Activated CD4-positive, alpha-beta T cell treated with anti-CD3 and anti-CD28 coated beads for 4 hours (primary cell): ENCODE results near the gene ADAMTSL2.

ENCODE experiments used
- DNase-seq, 2 donors: peaks; one replicate each; pipeline ENCODE4 v3.0.0-alpha.2; 2020

Gene ADAMTSL2

DNA sequence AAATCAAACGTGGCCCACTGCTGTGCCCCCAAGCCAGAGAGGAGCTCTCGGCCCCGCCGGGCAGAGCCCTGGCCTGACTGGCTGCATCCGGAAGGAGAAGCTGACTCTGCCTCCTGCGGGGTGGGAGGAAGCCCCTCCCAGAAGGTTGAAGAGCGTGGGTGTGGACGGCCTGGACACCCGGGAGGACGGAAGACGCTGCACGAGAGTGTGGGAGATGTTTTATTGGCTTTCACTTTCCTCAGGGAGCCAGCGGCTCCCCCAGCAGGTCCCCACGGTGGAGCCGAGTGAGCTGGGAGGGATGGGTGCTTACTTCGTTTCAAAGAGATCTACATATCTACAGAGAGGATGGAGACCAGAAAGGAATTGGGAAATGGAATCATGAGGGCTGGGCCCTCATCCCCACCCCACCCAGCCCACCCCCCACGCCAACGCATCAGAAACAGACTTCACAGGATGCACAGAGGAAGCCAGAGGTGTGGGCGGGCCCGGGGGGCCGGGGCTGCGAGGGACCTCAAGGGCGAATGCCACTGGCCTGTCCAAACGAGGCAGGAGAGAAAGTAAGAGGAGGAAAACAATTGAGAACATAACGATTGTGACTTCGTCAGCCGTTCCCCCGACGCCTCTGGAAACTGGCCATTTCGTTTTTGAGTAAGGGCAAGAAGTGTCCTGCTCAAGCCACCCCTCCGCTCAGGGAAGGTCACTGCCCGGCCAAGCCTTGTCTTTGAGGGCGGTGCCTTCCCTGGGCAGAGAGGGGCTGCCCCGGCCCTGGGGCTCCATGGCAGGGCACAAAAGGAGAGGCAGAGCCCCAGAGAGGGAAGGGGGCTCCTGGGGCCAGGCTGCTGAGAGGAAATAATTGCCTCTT, 42.6 kb downstream of the ADAMTSL2 start:
- DNase-seq: no peak

- DNase-seq: no peak
Measured at GRCh38 chr9:133577737-133578112, 43.2 kb downstream of the ADAMTSL2 start.

GRCh38 chr9:133578524-133579441, 44.3 kb downstream of the ADAMTSL2 start:
- no peak for DNase-seq

- DNase-seq: no peak
Measured at GRCh38 chr9:133579601-133580418, 45.3 kb downstream of the ADAMTSL2 start.

GRCh38 chr9:133580419-133580738, 45.9 kb downstream of the ADAMTSL2 start:
- DNase-seq: no peak

DNA sequence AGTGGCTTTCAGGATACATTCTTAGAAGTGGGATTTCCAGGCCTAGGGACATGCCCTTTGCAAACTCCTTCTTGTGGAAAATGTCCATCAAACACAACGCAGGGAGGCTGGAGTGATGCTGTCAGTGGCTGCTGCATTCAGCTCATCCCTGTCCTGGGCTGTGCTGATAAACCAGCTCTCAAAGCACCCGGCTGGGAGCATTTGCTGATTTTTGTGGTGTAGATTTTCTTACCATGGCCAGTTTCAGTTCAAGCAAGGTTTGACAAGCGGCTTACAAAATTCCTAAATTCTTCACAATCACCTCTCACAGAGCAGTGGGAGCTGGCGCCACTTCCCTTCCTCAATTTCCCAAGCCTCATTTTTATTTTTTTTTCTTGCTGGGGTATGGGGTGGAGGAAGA, 46.5 kb downstream of the ADAMTSL2 start:
- DNase-seq: no peak

GRCh38 chr9:133581513-133582343, 47.2 kb downstream of the ADAMTSL2 start:
- no peak for DNase-seq

DNA sequence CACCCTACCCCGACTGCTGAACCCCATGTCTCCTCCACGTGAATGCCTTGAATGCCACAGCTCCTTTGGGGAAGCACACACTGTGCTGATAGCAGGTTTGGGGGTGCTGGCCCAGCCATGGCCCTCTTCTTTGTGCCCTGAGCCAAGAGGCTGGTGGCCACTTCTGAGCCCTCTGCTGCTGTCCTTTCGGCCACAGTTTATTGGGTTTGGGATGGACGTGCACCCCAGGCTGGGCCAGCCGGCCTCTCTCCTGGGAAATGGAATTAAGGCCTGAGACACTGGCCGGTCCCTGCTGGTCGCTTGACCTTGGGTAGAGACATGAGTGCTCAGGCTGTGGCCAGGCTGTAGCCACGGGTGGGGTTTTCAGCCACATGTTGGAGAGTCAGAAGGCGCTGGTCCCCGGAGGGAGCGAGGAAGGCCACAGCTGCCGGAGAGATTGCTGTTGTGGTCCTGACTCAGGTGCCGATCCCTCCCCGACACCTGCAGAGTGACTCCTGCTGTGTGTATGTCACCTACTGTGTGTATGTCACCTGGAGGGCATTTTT, 48.1 kb downstream of the ADAMTSL2 start:
- DNase-seq: no peak

DNA sequence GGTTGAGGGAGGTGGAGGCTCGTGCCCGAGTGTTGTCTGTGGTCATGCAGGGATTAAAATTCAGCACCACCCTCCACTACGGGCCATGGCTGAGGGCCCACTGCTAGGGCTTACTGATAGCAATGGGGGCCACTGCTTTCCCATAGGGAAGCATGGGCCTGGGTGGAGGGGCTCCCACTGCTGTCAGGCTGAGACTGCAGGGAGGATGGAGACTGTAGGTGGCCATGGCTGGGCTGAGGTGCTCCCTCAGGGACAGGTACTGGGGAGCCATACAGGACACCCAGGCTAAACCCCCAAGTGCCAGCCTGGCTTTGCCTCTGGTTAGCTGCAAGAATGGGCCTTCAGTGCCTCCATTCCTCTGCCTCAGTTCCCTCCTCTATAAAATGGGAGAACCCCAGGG, 48.6 kb downstream of the ADAMTSL2 start:
- no peak for DNase-seq

DNA sequence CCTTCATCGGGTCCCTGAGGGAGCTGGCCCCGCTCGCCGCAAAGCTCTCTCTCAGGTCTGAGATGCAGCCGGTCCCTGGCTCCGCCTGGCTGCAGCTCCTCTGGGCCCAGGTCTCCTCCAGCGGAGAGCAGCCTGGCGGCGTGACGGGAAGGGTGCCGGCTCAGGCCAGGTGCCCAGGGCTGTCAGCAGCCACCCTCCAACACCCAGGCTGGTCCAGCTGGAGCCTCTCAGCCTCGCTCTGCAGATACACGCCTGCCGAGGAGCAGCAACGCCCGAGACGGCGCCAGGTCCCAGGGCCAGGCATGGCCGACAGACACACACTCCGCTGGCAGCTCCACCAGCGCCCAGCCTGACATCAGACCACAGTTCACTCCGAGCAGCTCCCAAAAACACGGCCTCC, 49.1 kb downstream of the ADAMTSL2 start:
- no peak for DNase-seq

GRCh38 chr9:133584167-133584558, 49.7 kb downstream of the ADAMTSL2 start:
- no peak for DNase-seq

DNA sequence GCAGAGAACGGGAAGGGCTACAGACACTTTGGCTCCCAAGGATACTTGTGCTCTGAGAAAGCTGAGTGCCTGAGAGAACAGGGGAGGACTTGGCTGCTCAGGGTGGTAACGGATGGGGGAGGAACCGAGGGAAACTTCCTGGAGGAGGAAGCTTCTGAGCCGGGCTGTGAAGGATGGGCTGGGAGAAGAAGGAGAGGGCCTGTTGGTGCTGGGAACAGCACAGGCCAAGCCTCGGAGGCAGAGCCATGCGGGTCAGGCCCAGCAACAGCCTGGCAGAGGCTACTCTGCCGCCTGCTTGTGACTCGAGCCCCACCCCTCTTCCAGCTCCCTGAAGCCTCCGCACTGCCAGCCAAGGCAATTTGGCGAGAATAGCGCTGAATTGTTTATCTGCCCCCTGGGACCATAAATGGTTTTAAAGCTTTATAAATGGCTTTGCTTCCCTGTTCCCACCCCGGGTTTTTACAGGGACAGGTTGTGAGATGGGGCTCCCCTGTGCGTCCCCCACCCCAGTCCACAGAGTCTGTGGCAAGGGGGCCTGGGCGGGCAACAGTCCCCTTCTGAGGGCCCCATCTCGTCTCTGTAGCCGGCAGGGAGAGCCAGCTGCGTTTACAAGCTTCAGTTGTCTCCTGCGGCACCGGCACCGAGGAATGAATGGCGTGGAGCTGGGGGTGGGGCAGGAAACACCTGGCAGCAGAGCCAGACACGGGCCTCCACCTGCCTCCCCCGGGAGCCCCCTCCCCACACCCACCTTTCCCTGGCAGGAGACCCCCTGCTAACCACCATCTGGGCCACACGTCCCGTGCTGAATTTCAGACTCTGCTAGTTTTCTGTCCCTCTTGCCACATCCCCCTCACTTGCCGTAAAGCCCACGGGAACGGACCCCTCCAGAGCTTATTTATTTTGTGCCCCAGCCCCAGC, 50.3 kb downstream of the ADAMTSL2 start:
- no peak for DNase-seq

GRCh38 chr9:133585481-133586351, 51.2 kb downstream of the ADAMTSL2 start:
- DNase-seq: no peak

DNA sequence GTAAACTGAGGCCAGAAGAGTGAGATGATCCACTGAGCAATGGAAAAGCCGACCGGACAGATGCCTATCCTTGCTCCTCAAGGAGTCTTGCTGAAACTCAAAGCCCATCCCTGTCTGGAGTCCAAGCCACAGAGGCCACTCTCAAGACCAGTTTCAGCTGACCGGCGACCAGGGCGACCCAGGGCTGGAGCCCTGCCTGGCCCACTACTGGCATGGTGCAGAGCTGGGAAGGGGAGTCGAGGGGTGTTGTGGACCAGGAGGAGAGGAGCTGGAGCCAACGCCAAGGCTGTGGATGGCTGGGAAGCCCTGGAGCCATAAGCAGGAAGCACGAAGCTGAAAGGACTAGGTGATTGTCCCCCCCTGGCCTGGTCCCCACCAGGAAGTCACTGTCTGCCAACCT, 52.5 kb downstream of the ADAMTSL2 start:
- DNase-seq: no peak

GRCh38 chr9:133587466-133587865, 53.0 kb downstream of the ADAMTSL2 start:
- no peak for DNase-seq

DNA sequence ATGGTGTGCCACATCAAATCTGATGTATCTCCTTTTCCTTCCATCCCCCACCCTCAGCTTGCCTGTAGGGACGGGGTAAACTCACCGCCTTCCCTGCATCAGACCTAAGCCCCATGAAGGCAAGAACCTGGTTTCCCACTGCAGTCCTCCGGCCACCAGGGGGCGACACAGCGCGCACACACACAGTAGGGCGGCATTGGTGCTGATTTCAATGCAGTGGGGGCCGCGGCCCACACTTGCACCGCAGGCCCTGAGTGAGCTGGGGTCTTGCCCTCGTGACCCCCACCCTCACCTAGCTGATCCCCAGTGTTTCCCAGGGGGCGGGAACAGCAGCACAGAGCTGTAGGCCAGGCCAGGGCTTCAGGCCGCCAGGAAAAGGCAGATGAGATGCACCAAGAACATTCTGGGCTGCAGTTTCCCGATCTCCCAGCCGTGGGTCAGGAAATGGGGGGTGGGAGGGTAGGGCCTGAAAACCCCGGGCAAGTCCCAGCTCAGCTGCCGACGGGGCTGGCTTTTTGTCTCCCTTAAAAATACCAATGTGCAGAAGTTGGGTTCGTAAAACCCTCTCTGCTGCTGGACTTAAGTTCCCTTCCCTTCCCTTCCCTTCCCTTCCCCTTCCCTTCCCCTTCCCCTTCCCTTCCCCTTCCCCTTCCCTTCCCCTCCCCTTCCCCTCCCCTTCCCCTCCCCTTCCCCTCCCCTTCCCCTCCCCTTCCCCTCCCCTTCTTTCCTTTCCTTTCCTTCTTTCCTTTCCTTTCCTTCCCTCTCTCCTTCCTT, 55.1 kb downstream of the ADAMTSL2 start:
- DNase-seq: peak; percentile 43 to 45

GRCh38 chr9:133590231-133590855, 55.8 kb downstream of the ADAMTSL2 start:
- no peak for DNase-seq

DNA sequence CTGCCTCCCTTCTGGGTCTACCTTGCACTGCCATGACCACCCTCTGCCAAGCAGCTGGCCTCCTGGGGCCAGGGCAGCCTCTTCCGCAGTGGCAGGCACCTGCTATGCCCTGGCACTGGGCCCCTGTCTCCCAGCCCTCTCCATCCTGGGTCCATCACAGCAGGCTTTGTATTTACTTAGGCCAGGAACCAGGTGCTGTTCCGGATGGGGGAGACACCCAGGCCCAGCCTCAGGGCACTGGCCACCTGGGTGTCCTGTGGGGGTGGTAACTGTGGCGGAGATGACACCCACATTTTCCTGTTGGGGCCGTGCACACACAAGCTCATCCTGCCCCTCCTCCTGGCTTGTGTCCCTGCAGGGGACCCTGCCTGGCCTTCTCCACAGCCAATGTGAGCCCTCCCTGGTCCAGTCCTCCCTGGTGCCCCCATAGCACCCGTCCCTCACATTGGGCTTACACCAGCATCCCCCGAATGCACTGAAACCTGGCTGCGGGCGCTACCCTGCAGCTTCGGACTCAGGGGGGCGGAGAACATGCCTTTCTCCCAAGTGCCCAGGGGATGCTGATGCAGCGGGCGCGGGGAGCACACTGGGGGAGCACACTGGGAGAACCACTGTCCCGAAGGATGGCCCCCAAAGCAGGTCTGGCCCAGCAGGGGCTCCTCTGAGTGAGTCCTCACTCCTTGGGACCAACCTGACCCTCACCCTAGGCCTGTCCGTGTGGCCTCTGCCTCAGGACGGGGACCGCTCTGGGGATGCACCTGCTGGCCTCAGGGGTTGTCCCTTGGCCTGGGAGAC, 56.8 kb downstream of the ADAMTSL2 start:
- no peak for DNase-seq
